HepG2 (cell line): ENCODE data around the gene ASB3. TPM values are rescaled to one million over a fixed set of nuclear protein-coding genes. Genes with fewer than 3 reads are reported as not detected.

Experiments used
- KLF11 ChIP-seq: IDR thresholded peaks from 2 replicates; pipeline ENCODE4 v1.6.1; 2016; ENCODE audit warnings: missing compliant biosample characterization
- NR1H2 ChIP-seq: sonication (generic); formaldehyde crosslinking; IDR thresholded peaks from 2 replicates; pipeline ENCODE4 v1.8.1; 2022; ENCODE audit warnings: low read depth, missing genetic modification reagents, borderline replicate concordance
- SALL1 ChIP-seq: sonication (generic); formaldehyde crosslinking; IDR thresholded peaks from 2 replicates; pipeline ENCODE4 v1.8.0; 2022; ENCODE audit warnings: mild to moderate bottlenecking, missing genetic modification reagents
- SIX1 ChIP-seq: sonication (generic); formaldehyde crosslinking; IDR thresholded peaks from 2 replicates; pipeline ENCODE4 v1.4.0; 2020; ENCODE audit warnings: missing genetic modification reagents, borderline replicate concordance
- STAG1 ChIP-seq: sonication (generic); formaldehyde crosslinking; IDR thresholded peaks from 2 replicates; pipeline ENCODE4 v1.4.0; 2020; ENCODE audit warnings: missing genetic modification reagents
- TAF1 ChIP-seq: sonication (generic); formaldehyde crosslinking; IDR thresholded peaks from 2 replicates; pipeline ENCODE4 v1.4.0; 2020; ENCODE audit warnings: missing genetic modification reagents
- ZNF10 ChIP-seq: sonication (generic); formaldehyde crosslinking; IDR thresholded peaks from 2 replicates; pipeline ENCODE4 v1.4.0; 2020; ENCODE audit warnings: mild to moderate bottlenecking, low read depth, missing genetic modification reagents, borderline replicate concordance
- ZNF280D ChIP-seq: sonication (generic); formaldehyde crosslinking; IDR thresholded peaks from 2 replicates; pipeline ENCODE4 v1.5.1; 2020; ENCODE audit warnings: mild to moderate bottlenecking, missing genetic modification reagents
- ZNF382 ChIP-seq: sonication (generic); formaldehyde crosslinking; IDR thresholded peaks from 2 replicates; pipeline ENCODE4 v1.5.0; 2020; ENCODE audit warnings: missing genetic modification reagents, mild to moderate bottlenecking, borderline replicate concordance
- ZNF569 ChIP-seq: sonication (generic); formaldehyde crosslinking; IDR thresholded peaks from 2 replicates; pipeline ENCODE4 v1.5.0; 2020; ENCODE audit warnings: mild to moderate bottlenecking, missing genetic modification reagents, moderate library complexity, borderline replicate concordance
- ZNF598 ChIP-seq: sonication (generic); formaldehyde crosslinking; IDR thresholded peaks from 2 replicates; pipeline ENCODE4 v1.5.1; 2020; ENCODE audit warnings: mild to moderate bottlenecking, missing genetic modification reagents, borderline replicate concordance
- polyA plus RNA-seq, 8 experiments: library from polyadenylated mRNA; depleted of rRNA in 3 of 8; stranded (reverse) in 7 of 8; unstranded in 1 of 8; fragments of >200 nt; fragmentation: Illumina TruSeq in 4 of 8; extraction: Trizol in 4 of 8; gene quantifications; 2 replicates each; pipeline versions ENCODE4 v1.2.1 to v1.2.3, GENCODE V29; 2011 to 2016; ENCODE audit warnings: low read depth in 4 of 8, missing spikeins in 1 of 8, mixed read lengths in 1 of 8; ENCODE audit not compliant: insufficient read depth in 1 of 8
- total RNA-seq, 5 experiments: library from RNA; depleted of rRNA; stranded (reverse); fragments of >200 nt; fragmentation: Illumina TruSeq; extraction: Trizol; gene quantifications; 2 replicates each; pipeline ENCODE4 v1.2.3, GENCODE V29; 2016; ENCODE audit warnings: low read depth in 1 of 5
- TF ChIP-seq, protein P1 (sequence below): sonication (generic); formaldehyde crosslinking; IDR thresholded peaks from 2 replicates; pipeline ENCODE4 v1.4.0; 2020; ENCODE audit warnings: missing genetic modification reagents
- TF ChIP-seq, protein P2 (sequence below): fragments of 450-650 bp; IDR thresholded peaks from 2 replicates; pipeline ENCODE4 v1.6.1; 2017
- TF ChIP-seq, protein P3 (sequence below): IDR thresholded peaks from 2 replicates; pipeline ENCODE4 v1.6.1; 2016; ENCODE audit warnings: missing biosample characterization, missing genetic modification reagents, low read depth
- TF ChIP-seq, protein P4 (sequence below): sonication (generic); formaldehyde crosslinking; IDR thresholded peaks from 2 replicates; pipeline ENCODE4 v1.8.1; 2023; ENCODE audit warnings: mild to moderate bottlenecking, missing genetic modification reagents, borderline replicate concordance

Gene ASB3
- total and polyA plus RNA-seq, 2 of the 13 experiments (the other 11 are each of a cell fraction or from before 2014, with no cell fraction given), result 40.1 to 41.8 TPM

DNA sequence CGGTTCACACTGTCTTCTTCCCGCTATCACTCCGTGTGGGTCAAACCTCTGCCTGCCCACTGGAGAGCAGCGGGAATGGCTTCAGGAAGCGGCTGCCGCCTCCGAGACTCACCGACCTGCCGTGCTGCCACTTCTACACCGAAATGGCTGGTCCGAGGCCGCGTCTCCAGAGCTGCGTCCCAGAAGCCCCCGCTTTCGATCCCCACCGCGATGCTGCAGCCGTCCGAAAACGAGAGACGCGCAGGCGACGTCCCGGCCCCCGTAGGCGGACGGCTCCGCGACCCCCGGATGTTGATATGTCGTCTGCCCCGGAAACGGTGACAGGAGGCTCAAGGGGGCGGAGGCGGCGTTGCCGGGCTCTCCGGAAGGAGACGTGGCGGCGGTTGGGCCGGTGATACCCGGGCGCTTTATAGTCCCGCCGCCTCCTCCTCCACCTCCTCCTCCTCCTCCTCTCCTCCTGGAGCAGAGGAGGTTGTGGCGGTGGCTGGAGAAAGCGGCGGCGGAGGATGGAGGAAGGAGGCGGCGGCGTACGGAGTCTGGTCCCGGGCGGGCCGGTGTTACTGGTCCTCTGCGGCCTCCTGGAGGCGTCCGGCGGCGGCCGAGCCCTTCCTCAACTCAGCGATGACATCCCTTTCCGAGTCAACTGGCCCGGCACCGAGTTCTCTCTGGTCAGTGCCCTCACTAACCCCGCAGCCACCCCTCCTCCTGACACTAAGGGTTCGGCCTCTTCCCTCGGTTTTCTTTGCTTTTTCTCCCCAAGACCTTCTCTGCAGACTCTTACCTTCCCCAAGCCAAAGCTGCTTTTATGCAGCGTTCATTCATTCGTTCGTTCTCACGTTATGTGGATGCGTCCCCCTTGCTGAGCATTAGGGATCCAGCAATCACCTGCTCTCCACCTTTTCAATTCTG, at the start of gene ASB3, which contains the start of gene ERLEC1 (continued):
- TF ChIP-seq, protein P1, sequence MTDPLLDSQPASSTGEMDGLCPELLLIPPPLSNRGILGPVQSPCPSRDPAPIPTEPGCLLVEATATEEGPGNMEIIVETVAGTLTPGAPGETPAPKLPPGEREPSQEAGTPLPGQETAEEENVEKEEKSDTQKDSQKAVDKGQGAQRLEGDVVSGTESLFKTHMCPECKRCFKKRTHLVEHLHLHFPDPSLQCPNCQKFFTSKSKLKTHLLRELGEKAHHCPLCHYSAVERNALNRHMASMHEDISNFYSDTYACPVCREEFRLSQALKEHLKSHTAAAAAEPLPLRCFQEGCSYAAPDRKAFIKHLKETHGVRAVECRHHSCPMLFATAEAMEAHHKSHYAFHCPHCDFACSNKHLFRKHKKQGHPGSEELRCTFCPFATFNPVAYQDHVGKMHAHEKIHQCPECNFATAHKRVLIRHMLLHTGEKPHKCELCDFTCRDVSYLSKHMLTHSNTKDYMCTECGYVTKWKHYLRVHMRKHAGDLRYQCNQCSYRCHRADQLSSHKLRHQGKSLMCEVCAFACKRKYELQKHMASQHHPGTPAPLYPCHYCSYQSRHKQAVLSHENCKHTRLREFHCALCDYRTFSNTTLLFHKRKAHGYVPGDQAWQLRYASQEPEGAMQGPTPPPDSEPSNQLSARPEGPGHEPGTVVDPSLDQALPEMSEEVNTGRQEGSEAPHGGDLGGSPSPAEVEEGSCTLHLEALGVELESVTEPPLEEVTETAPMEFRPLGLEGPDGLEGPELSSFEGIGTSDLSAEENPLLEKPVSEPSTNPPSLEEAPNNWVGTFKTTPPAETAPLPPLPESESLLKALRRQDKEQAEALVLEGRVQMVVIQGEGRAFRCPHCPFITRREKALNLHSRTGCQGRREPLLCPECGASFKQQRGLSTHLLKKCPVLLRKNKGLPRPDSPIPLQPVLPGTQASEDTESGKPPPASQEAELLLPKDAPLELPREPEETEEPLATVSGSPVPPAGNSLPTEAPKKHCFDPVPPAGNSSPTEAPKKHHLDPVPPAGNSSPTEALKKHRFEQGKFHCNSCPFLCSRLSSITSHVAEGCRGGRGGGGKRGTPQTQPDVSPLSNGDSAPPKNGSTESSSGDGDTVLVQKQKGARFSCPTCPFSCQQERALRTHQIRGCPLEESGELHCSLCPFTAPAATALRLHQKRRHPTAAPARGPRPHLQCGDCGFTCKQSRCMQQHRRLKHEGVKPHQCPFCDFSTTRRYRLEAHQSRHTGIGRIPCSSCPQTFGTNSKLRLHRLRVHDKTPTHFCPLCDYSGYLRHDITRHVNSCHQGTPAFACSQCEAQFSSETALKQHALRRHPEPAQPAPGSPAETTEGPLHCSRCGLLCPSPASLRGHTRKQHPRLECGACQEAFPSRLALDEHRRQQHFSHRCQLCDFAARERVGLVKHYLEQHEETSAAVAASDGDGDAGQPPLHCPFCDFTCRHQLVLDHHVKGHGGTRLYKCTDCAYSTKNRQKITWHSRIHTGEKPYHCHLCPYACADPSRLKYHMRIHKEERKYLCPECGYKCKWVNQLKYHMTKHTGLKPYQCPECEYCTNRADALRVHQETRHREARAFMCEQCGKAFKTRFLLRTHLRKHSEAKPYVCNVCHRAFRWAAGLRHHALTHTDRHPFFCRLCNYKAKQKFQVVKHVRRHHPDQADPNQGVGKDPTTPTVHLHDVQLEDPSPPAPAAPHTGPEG (CRISPR knock-in tag), result no peak; the same call in 1 of the 2 replicates
- TF ChIP-seq TAF1, result peak; percentile 94
- 0 out of 2 replicates have a peak, but pooled peaks have one; percentile 19 for TF ChIP-seq STAG1 (CRISPR knock-in tag)
- peak; percentile 74; the same call in 1 of the 2 replicates for TF ChIP-seq ZNF598 (CRISPR knock-in tag)
- TF ChIP-seq ZNF10 (CRISPR knock-in tag), result no peak
- TF ChIP-seq ZNF382 (CRISPR knock-in tag), result no peak
- TF ChIP-seq ZNF280D (CRISPR knock-in tag), result peak; percentile 81
- TF ChIP-seq SIX1, result peak; percentile 72; the same call in 1 of the 2 replicates
- TF ChIP-seq, protein P2, sequence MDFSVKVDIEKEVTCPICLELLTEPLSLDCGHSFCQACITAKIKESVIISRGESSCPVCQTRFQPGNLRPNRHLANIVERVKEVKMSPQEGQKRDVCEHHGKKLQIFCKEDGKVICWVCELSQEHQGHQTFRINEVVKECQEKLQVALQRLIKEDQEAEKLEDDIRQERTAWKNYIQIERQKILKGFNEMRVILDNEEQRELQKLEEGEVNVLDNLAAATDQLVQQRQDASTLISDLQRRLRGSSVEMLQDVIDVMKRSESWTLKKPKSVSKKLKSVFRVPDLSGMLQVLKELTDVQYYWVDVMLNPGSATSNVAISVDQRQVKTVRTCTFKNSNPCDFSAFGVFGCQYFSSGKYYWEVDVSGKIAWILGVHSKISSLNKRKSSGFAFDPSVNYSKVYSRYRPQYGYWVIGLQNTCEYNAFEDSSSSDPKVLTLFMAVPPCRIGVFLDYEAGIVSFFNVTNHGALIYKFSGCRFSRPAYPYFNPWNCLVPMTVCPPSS, result no peak
- TF ChIP-seq KLF11 (CRISPR knock-in tag), result peak; percentile 94
- TF ChIP-seq NR1H2 (CRISPR knock-in tag), result peak; percentile 73; the same call in 1 of the 2 replicates
- TF ChIP-seq, protein P3, sequence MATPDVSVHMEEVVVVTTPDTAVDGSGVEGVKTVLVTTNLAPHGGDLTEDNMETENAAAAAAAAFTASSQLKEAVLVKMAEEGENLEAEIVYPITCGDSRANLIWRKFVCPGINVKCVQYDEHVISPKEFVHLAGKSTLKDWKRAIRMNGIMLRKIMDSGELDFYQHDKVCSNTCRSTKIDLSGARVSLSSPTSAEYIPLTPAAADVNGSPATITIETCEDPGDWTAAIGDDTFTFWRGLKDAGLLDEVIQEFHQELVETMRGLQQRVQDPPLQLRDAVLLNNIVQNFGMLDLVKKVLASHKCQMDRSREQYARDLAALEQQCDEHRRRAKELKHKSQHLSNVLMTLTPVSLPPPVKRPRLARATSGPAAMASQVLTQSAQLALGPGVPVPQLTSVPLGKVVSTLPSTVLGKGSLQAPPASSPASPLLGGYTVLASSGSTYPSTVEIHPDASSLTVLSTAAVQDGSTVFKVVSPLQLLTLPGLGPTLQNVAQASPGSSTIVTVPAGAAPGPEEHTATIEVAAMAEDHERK (CRISPR knock-in tag), result peak; percentile 76
- no peak for TF ChIP-seq ZNF569
- TF ChIP-seq, protein P4, sequence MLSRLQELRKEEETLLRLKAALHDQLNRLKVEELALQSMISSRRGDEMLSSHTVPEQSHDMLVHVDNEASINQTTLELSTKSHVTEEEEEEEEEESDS, result peak; percentile 92; the same call in 1 of the 2 replicates
- peak; percentile 97 for TF ChIP-seq SALL1 (CRISPR knock-in tag)
